ENCODE measurements around the gene BAX. TPM values are rescaled to one million over a fixed set of nuclear protein-coding genes. Genes with fewer than 3 reads are reported as not detected.

The BAX gene
- polyA plus RNA-seq, 6 donors from 2014 or later, result 56.0 to 88.2 (median 68.3) TPM

DNA sequence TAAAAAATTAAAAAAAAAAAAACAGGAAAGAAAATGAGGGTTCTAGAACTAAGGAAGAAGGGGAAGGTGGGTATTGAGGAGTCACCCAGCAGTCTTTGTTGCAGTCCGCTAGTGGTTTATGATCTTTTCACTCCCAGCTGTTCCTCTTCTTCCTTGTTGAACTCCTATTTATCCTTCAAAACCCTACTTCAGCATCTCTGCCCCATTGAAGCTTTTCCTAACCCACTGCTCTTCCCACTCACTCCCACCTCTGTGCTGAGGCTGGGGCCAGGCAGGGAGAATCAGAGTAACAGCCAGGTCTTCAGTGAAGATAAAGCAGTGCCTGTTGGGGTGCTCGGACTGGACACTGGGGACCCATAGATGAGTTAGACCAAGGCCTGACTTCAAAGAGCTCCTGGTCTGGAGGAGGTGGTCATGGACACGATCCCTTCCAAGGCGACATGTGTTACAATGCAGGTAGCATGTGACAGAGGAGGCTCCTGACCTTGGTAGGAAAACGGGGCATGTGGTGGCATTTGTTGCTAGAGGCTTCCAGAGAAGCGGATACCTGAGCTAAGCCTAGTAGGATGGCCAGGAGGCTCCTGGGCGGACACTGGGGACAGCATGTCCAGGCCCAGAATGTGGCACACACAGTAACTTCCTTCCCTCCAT lies 50.4 kb downstream of the BAX start:
- Mint-ChIP-seq H3K36me3 (peaks cover 0 to 6% of the 10 kb centered on the region in 2 donors), H3K4me3 (no peak overlapping the region), H3K27me3 (no peaks in the 10 kb centered on the region), H3K4me1 (no peaks in the 10 kb centered on the region), H3K9me3 (no peaks in the 10 kb centered on the region), H3K27ac (no peak overlapping the region)
- no peak for DNase-seq
- ATAC-seq (ENCODE audit: low read depth in 2 of 2), result no peak

DNA sequence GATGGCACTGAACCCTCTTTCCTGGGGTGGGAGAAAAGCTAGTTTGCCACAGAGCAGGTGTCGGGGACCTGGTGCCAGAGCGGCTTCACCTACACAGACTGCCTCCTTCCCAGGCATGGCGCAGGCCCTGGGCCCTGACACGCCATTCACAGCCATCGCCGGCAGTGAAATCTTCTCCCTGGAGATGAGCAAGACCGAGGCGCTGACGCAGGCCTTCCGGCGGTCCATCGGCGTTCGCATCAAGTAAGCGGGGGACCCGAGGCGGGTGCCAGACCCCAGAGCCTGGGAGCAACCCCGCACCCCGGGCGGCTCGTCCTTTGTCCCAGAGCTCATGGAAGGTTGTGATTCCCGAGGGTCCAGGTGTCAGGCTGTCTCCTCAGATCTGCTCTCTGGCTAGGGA lies 52.2 kb downstream of the BAX start:
- DNase-seq, result no peak
- Mint-ChIP-seq H3K4me3 (no peak overlapping the region), H3K36me3 (peaks cover 6 to 9% of the 10 kb centered on the region in 2 donors), H3K4me1 (peaks cover 0 to 4% (median 0%) of the 10 kb centered on the region in 3 donors), H3K27me3 (no peaks in the 10 kb centered on the region), H3K9me3 (no peaks in the 10 kb centered on the region), H3K27ac (no peak overlapping the region)
- no peak for ATAC-seq (ENCODE audit: low read depth in 2 of 2)

DNA sequence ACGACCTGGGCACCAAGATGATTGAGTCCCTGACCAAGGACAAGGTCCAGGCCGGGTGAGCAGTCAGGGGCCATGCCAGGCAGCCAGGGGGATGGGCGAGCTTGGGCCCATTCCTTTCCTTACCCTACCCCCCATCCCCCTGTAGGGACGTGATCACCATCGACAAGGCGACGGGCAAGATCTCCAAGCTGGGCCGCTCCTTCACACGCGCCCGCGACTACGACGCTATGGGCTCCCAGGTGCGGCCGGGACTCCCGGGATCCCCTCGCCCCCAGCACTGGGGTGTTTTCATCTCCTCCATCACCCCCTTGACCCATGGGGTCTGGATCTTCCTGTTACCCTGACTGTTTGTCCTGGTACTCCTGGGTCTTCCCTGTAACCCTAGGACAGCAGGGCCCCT lies 55.2 kb downstream of the BAX start:
- ATAC-seq (ENCODE audit: low read depth in 2 of 2), result no peak
- Mint-ChIP-seq H3K4me3 (no peak overlapping the region), H3K36me3 (peaks cover 0 to 9% of the 10 kb centered on the region in 2 donors), H3K27ac (no peak overlapping the region), H3K4me1 (peaks cover 0 to 4% (median 0%) of the 10 kb centered on the region in 3 donors), H3K27me3 (no peaks in the 10 kb centered on the region), H3K9me3 (no peaks in the 10 kb centered on the region)
- DNase-seq, result no peak

DNA sequence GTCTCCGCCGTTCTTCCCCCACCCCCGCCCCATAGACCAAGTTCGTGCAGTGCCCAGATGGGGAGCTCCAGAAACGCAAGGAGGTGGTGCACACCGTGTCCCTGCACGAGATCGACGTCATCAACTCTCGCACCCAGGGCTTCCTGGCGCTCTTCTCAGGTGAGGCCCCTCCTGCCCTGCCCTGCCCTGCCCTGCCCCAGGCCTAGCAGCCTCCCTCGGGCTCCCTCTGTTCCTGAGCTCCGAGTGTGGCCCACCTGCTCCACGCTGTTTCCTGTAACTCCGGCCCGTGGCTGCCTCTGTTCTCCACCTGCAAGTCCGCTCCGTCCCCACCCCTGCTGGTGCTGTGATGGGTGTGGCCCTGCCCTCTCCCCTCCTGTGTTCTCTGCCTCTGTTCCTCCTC lies 55.8 kb downstream of the BAX start:
- peaks cover 0 to 4% (median 0%) of the 10 kb centered on the region in 3 donors for H3K4me1 Mint-ChIP-seq
- ATAC-seq (ENCODE audit: low read depth in 2 of 2) (no peak), DNase-seq (no peak)
- H3K27ac Mint-ChIP-seq, result no peak overlapping the region
- peaks cover 0 to 9% of the 10 kb centered on the region in 2 donors for H3K36me3 Mint-ChIP-seq
- H3K4me3 Mint-ChIP-seq, result no peak overlapping the region
- no peaks in the 10 kb centered on the region for H3K27me3 Mint-ChIP-seq
- H3K9me3 Mint-ChIP-seq, result no peaks in the 10 kb centered on the region

DNA sequence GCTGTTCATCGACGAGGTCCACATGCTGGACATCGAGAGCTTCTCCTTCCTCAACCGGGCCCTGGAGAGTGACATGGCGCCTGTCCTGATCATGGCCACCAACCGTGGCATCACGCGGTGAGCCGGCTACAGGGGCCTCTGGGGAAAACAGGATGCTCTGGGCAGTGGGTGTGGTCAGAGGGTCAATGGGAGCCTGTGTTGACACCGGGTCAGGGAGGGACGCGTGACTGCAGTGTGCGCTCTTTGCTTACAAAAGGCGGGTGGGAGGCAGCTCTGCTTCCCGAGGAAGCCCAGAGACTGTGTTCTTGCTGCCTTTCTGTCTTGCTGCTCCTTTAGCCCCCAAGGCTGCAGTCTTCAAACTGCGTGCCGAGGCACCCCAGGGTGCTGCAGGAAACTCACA lies 56.5 kb downstream of the BAX start:
- DNase-seq, result no peak
- Mint-ChIP-seq H3K4me3 (no peak overlapping the region), H3K27me3 (no peaks in the 10 kb centered on the region), H3K9me3 (no peaks in the 10 kb centered on the region), H3K27ac (no peak overlapping the region), H3K4me1 (peaks cover 0 to 4% (median 0%) of the 10 kb centered on the region in 3 donors), H3K36me3 (peaks cover 0 to 9% of the 10 kb centered on the region in 2 donors)
- ATAC-seq (ENCODE audit: low read depth in 2 of 2), result no peak

Other genes starting within 250 kb of the BAX start
- under 1 TPM in 5 of 6 donors, not detected in 1; 0.21 to 0.70 (median 0.31) TPM for gene MAMSTR, start 235.2 kb upstream of the BAX start, polyA plus RNA-seq (ENCODE audit: low read depth in 6 of 6)
- under 1 TPM in 1 of 6 donors, not detected in 5; 0.48 TPM for gene RASIP1, start 214.3 kb upstream of the BAX start, polyA plus RNA-seq (ENCODE audit: low read depth in 6 of 6)
- not detected for gene IZUMO1, start 208.0 kb upstream of the BAX start, polyA plus RNA-seq (ENCODE audit: low read depth in 6 of 6)
- gene FUT1, start 202.2 kb upstream of the BAX start, polyA plus RNA-seq (ENCODE audit: low read depth in 6 of 6), result not detected
- gene FGF21, start 199.4 kb upstream of the BAX start, polyA plus RNA-seq (ENCODE audit: low read depth in 6 of 6), result not detected
- 10 to 100 TPM; 16.3 to 29.5 (median 22.2) TPM for gene BCAT2, start 143.8 kb upstream of the BAX start, polyA plus RNA-seq (ENCODE audit: low read depth in 6 of 6)
- 1 to 10 TPM in 4 of 6 donors, under 1 TPM in 1, not detected in 1; 1.00 to 3.3 (median 1.4) TPM for gene HSD17B14, start 118.4 kb upstream of the BAX start, polyA plus RNA-seq (ENCODE audit: low read depth in 6 of 6)
- 10 to 100 TPM in 1 of 6 donors, 1 to 10 TPM in 5; 4.4 to 15.3 (median 8.7) TPM for gene PLEKHA4, start 86.3 kb upstream of the BAX start, polyA plus RNA-seq (ENCODE audit: low read depth in 6 of 6)
- 100 to 1,000 TPM in 5 of 6 donors, 10 to 100 TPM in 1; 98.9 to 436 (median 172) TPM for gene PPP1R15A, start 82.5 kb upstream of the BAX start, polyA plus RNA-seq (ENCODE audit: low read depth in 6 of 6)
- not detected for gene TULP2, start 56.1 kb upstream of the BAX start, polyA plus RNA-seq (ENCODE audit: low read depth in 6 of 6)
- 10 to 100 TPM; 48.8 to 90.6 (median 54.6) TPM for gene NUCB1, start 54.6 kb upstream of the BAX start, polyA plus RNA-seq (ENCODE audit: low read depth in 6 of 6)
- under 1 TPM in 1 of 6 donors, not detected in 5; 0.32 TPM for gene DHDH, start 21.2 kb upstream of the BAX start, polyA plus RNA-seq (ENCODE audit: low read depth in 6 of 6)
- 1,000 to 10,000 TPM; 5,752 to 7,301 (median 6,284) TPM for gene FTL, start 10.4 kb downstream of the BAX start, polyA plus RNA-seq (ENCODE audit: low read depth in 6 of 6)
- 10 to 100 TPM; 16.0 to 24.1 (median 20.5) TPM for gene GYS1, start 38.4 kb downstream of the BAX start, polyA plus RNA-seq (ENCODE audit: low read depth in 6 of 6)
- gene RUVBL2, start 39.0 kb downstream of the BAX start, polyA plus RNA-seq (ENCODE audit: low read depth in 6 of 6), result 10 to 100 TPM; 39.7 to 63.2 (median 50.0) TPM
- gene LHB, start 62.2 kb downstream of the BAX start, polyA plus RNA-seq (ENCODE audit: low read depth in 6 of 6), result not detected
- gene CGB3, start 69.5 kb downstream of the BAX start, polyA plus RNA-seq (ENCODE audit: low read depth in 6 of 6), result not detected
- not detected for gene CGB2, start 77.0 kb downstream of the BAX start, polyA plus RNA-seq (ENCODE audit: low read depth in 6 of 6)
- not detected for gene CGB1, start 82.0 kb downstream of the BAX start, polyA plus RNA-seq (ENCODE audit: low read depth in 6 of 6)
- gene CGB5, start 89.0 kb downstream of the BAX start, polyA plus RNA-seq (ENCODE audit: low read depth in 6 of 6), result not detected
- gene CGB8, start 94.2 kb downstream of the BAX start, polyA plus RNA-seq (ENCODE audit: low read depth in 6 of 6), result not detected
- not detected for gene CGB7, start 102.9 kb downstream of the BAX start, polyA plus RNA-seq (ENCODE audit: low read depth in 6 of 6)
- not detected for gene NTF4, start 109.9 kb downstream of the BAX start, polyA plus RNA-seq (ENCODE audit: low read depth in 6 of 6)
- gene KCNA7, start 117.8 kb downstream of the BAX start, polyA plus RNA-seq (ENCODE audit: low read depth in 6 of 6), result not detected
- 10 to 100 TPM; 29.8 to 63.5 (median 41.6) TPM for gene SNRNP70, start 130.6 kb downstream of the BAX start, polyA plus RNA-seq (ENCODE audit: low read depth in 6 of 6)
- 1 to 10 TPM in 5 of 6 donors, not detected in 1; 2.8 to 5.0 (median 3.5) TPM for gene LIN7B, start 159.5 kb downstream of the BAX start, polyA plus RNA-seq (ENCODE audit: low read depth in 6 of 6)
- gene C19orf73, start 164.3 kb downstream of the BAX start, polyA plus RNA-seq (ENCODE audit: low read depth in 6 of 6), result 1 to 10 TPM; 2.8 to 6.3 (median 5.8) TPM
- under 1 TPM in 2 of 6 donors, not detected in 4; 0.23 to 0.26 TPM for gene PPFIA3, start 164.7 kb downstream of the BAX start, polyA plus RNA-seq (ENCODE audit: low read depth in 6 of 6)
- not detected for gene HRC, start 200.5 kb downstream of the BAX start, polyA plus RNA-seq (ENCODE audit: low read depth in 6 of 6)
- under 1 TPM in 1 of 6 donors, not detected in 5; 0.45 TPM for gene TRPM4, start 202.9 kb downstream of the BAX start, polyA plus RNA-seq (ENCODE audit: low read depth in 6 of 6)